ENCODE data around the gene GLT1D1.

GLT1D1 gene

DNA sequence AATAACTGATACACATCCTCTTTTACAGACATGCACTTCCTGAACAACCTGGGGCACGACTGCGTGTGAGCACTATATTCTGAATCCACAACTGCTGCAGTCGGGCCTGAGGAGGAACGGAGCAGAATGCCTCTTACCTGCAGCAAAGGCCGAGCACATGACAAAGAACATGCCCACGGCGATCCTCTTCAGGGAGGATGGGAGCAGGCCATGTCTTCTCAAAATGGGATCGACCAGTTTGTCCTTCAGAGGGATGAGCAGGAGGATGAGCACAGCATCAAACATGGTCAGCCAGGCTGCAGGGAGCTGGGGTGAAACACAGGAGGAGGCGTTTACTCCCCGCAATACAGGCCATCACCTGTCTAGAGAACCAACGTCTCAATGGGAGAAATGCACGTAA is 44.6 kb upstream of the GLT1D1 start:
- CTCF ChIA-PET = no interaction called here
- no peak for DNase-seq (ENCODE audit: extremely low spot score)
- POLR2A ChIA-PET = no interaction called here
- TF ChIP-seq FOXK2 (IDR thresholded peaks at IDR 0.05) (no peak), L3MBTL2 (conservative IDR thresholded peaks at IDR 0.05) (no peak), BHLHE40 (IDR thresholded peaks at IDR 0.05; ENCODE audit: borderline replicate concordance) (no peak), FOXA1 (IDR thresholded peaks at IDR 0.05) (no peak), LEF1 (IDR thresholded peaks at IDR 0.05; ENCODE audit: borderline replicate concordance) (no peak), SP1 (IDR thresholded peaks at IDR 0.05) (no peak), TARDBP (IDR thresholded peaks at IDR 0.05) (no peak), ARNT (IDR thresholded peaks at IDR 0.05) (no peak), FOXM1 (IDR thresholded peaks at IDR 0.05; ENCODE audit: borderline replicate concordance) (no peak), HDGF (IDR thresholded peaks at IDR 0.05; ENCODE audit: borderline replicate concordance) (no peak), SUZ12 (IDR thresholded peaks at IDR 0.05) (no peak), NFRKB (IDR thresholded peaks at IDR 0.05) (no peak), ELF4 (IDR thresholded peaks at IDR 0.05) (no peak), ZNF384 (IDR thresholded peaks at IDR 0.05) (no peak)
- TF ChIP-seq, protein P1, sequence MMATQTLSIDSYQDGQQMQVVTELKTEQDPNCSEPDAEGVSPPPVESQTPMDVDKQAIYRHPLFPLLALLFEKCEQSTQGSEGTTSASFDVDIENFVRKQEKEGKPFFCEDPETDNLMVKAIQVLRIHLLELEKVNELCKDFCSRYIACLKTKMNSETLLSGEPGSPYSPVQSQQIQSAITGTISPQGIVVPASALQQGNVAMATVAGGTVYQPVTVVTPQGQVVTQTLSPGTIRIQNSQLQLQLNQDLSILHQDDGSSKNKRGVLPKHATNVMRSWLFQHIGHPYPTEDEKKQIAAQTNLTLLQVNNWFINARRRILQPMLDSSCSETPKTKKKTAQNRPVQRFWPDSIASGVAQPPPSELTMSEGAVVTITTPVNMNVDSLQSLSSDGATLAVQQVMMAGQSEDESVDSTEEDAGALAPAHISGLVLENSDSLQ (IDR thresholded peaks at IDR 0.05) = no peak

DNA sequence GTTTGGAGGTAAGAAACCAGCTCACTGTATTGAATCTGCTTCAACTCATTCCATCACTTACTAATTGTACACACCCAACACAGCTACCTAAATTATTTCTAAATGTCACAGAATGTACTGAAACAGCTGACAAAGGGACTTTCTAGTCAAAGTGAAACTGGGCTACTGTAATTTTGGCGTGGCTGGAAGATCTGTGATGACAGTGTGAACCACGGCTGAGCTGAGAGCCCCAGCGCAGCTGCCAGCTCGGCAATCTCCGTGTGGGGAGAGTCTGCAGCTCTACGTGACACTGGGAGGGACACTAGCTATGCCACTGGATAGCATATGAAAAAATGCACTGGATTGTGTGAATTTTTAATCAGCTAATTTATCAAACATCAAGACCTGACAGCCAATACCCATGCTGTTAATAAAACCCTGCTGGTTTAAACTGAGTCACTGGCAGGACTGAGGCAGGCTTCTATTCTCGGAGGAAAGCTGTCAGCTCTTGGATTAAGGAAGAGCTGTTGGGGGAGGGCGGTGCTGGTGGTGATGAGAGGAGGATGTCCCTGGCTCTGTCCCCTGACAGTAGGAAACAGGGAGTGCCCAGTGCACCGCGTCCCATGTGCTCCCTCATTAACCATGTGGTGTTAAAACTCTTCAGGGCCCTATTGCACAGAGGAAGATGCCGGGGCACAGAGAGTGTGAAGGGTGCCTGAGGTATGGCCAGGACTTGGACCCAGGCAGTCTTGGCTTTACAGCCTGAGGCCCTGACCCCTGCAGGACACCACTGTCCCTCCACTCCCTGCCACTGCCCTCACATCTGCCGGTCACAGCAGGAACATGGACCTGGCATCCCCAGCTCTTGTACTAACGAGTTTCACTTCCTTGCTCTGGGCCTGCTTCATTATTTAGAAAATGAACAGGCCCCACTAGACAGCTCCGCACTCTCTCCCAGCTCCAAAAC is 42.8 kb upstream of the GLT1D1 start:
- DNase-seq (ENCODE audit: extremely low spot score) = no peak
- TF ChIP-seq SUZ12 (IDR thresholded peaks at IDR 0.05) = no peak
- no peak for TF ChIP-seq FOXA1 (IDR thresholded peaks at IDR 0.05)
- no peak for TF ChIP-seq ZNF384 (IDR thresholded peaks at IDR 0.05)
- no peak for TF ChIP-seq FOXM1 (IDR thresholded peaks at IDR 0.05; ENCODE audit: borderline replicate concordance)
- TF ChIP-seq SP1 (IDR thresholded peaks at IDR 0.05) = no peak
- TF ChIP-seq L3MBTL2 (conservative IDR thresholded peaks at IDR 0.05) = no peak
- no peak for TF ChIP-seq ELF4 (IDR thresholded peaks at IDR 0.05)
- no peak for TF ChIP-seq TARDBP (IDR thresholded peaks at IDR 0.05)
- no peak for TF ChIP-seq ARNT (IDR thresholded peaks at IDR 0.05)
- no peak for TF ChIP-seq FOXK2 (IDR thresholded peaks at IDR 0.05)
- no peak for TF ChIP-seq CTBP1 (IDR thresholded peaks at IDR 0.05; ENCODE audit: borderline replicate concordance)
- no peak for TF ChIP-seq HDGF (IDR thresholded peaks at IDR 0.05; ENCODE audit: borderline replicate concordance)
- no peak for TF ChIP-seq NFRKB (IDR thresholded peaks at IDR 0.05)
- TF ChIP-seq BHLHE40 (IDR thresholded peaks at IDR 0.05; ENCODE audit: borderline replicate concordance) = no peak
- TF ChIP-seq LEF1 (IDR thresholded peaks at IDR 0.05; ENCODE audit: borderline replicate concordance) = no peak
- TF ChIP-seq, protein P1 (IDR thresholded peaks at IDR 0.05) = no peak
- ChIA-PET CTCF (interaction anchor here (1.2 kb wide), 1 partner anchor 11 kb away, joined by 3 read pairs; no protein-coding TSS in a partner anchor), POLR2A (interaction anchor here (1.3 kb wide), 1 partner anchor 14 kb away, joined by 6 read pairs; the partner anchor contains the start of gene SLC15A4)

DNA sequence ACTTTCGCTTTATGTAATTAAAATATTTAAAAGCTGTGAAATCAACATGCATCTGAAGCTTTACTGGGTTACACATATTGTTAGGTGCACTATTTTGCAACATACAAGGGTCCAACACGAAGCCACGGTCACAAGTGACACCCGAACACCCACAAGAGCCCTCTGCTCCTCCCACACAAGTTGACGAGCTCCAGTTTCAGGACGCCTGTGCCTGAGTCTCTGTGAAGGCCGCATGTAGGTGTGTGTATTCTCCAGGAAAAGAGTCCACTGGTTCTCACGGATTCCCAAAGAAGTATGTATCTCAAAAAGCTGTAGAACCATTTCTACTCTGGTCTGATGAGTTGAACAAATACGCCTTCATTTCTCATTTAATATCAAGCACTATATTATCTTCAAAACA is 41.5 kb upstream of the GLT1D1 start:
- DNase-seq (ENCODE audit: extremely low spot score) = no peak
- TF ChIP-seq L3MBTL2 (conservative IDR thresholded peaks at IDR 0.05) = no peak
- no peak for TF ChIP-seq FOXA1 (IDR thresholded peaks at IDR 0.05)
- TF ChIP-seq ELF4 (IDR thresholded peaks at IDR 0.05) = no peak
- TF ChIP-seq FOXK2 (IDR thresholded peaks at IDR 0.05) = no peak
- no peak for TF ChIP-seq LEF1 (IDR thresholded peaks at IDR 0.05; ENCODE audit: borderline replicate concordance)
- TF ChIP-seq ZNF384 (IDR thresholded peaks at IDR 0.05) = no peak
- TF ChIP-seq BHLHE40 (IDR thresholded peaks at IDR 0.05; ENCODE audit: borderline replicate concordance) = no peak
- TF ChIP-seq, protein P1 (IDR thresholded peaks at IDR 0.05) = no peak
- no peak for TF ChIP-seq SUZ12 (IDR thresholded peaks at IDR 0.05)
- no peak for TF ChIP-seq NFRKB (IDR thresholded peaks at IDR 0.05)
- TF ChIP-seq ARNT (IDR thresholded peaks at IDR 0.05) = no peak
- TF ChIP-seq SP1 (IDR thresholded peaks at IDR 0.05) = no peak
- no peak for TF ChIP-seq HDGF (IDR thresholded peaks at IDR 0.05; ENCODE audit: borderline replicate concordance)
- no peak for TF ChIP-seq FOXM1 (IDR thresholded peaks at IDR 0.05; ENCODE audit: borderline replicate concordance)
- POLR2A ChIA-PET = interaction anchor here (1.4 kb wide), 1 partner anchor 12 kb away, joined by 5 read pairs; the partner anchor contains the start of gene SLC15A4
- CTCF ChIA-PET = no interaction called here

DNA sequence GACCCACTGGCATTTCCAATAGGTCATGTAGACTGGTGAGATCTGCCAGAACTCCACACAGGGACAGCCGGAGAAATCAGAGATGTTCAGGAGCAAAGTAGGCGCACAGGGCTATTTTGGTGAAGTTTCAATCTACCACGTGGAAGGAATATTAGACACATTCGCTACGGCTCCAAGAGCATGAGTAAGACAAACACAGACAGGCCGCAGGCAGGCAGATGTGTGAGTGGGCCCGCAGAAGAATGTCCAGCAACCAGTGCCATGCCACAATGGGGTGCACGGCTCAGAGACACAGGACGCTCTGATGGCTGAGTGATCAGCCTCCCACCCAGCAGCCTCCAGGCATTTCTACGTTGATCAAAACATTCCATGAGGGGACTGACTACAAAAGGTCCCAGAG is 39.9 kb upstream of the GLT1D1 start:
- no peak for TF ChIP-seq FOXM1 (IDR thresholded peaks at IDR 0.05; ENCODE audit: borderline replicate concordance)
- no peak for TF ChIP-seq SUZ12 (IDR thresholded peaks at IDR 0.05)
- no peak for TF ChIP-seq NFRKB (IDR thresholded peaks at IDR 0.05)
- TF ChIP-seq L3MBTL2 (conservative IDR thresholded peaks at IDR 0.05) = no peak
- no peak for TF ChIP-seq CTBP1 (IDR thresholded peaks at IDR 0.05; ENCODE audit: borderline replicate concordance)
- TF ChIP-seq FOXA1 (IDR thresholded peaks at IDR 0.05) = no peak
- TF ChIP-seq BHLHE40 (IDR thresholded peaks at IDR 0.05; ENCODE audit: borderline replicate concordance) = no peak
- TF ChIP-seq, protein P1 (IDR thresholded peaks at IDR 0.05) = no peak
- TF ChIP-seq TARDBP (IDR thresholded peaks at IDR 0.05) = no peak
- no peak for TF ChIP-seq HDGF (IDR thresholded peaks at IDR 0.05; ENCODE audit: borderline replicate concordance)
- TF ChIP-seq LEF1 (IDR thresholded peaks at IDR 0.05; ENCODE audit: borderline replicate concordance) = no peak
- no peak for TF ChIP-seq ELF4 (IDR thresholded peaks at IDR 0.05)
- TF ChIP-seq ZNF384 (IDR thresholded peaks at IDR 0.05) = no peak
- no peak for TF ChIP-seq SP1 (IDR thresholded peaks at IDR 0.05)
- POLR2A ChIA-PET = no interaction called here
- CTCF ChIA-PET = no interaction called here
- DNase-seq (ENCODE audit: extremely low spot score) = no peak

DNA sequence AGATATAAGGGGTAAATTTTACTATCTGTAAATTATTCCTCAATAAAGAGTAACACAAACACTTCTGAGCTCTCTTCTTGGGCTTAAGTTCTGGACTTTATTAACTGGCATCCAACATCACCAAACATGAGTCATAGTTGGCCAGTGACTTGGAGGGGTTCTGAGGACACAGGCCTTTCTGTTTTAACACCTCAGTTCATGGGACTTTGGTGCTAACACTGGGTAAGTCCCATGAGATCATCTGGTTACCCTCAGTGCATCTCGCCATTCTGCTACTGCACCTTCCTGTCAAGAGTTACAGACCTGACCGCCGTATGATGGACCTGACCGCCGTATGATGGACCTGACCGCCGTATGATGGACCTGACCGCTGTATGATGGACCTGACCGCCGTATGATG is 39.4 kb upstream of the GLT1D1 start:
- no peak for TF ChIP-seq FOXK2 (IDR thresholded peaks at IDR 0.05)
- TF ChIP-seq ARNT (IDR thresholded peaks at IDR 0.05) = no peak
- TF ChIP-seq TARDBP (IDR thresholded peaks at IDR 0.05) = no peak
- TF ChIP-seq NFRKB (IDR thresholded peaks at IDR 0.05) = no peak
- no peak for TF ChIP-seq CTBP1 (IDR thresholded peaks at IDR 0.05; ENCODE audit: borderline replicate concordance)
- TF ChIP-seq SP1 (IDR thresholded peaks at IDR 0.05) = no peak
- no peak for TF ChIP-seq FOXM1 (IDR thresholded peaks at IDR 0.05; ENCODE audit: borderline replicate concordance)
- ChIA-PET CTCF (no interaction called here), POLR2A (no interaction called here)
- DNase-seq (ENCODE audit: extremely low spot score) = no peak
